BLaER1 treated with 17β-estradiol and CSF1 and Interleukin-3, amounts not matched to agents 10 nM and 100 nM (cell line): ENCODE measurements around the gene OR2A5.

Experiments used
- H3K27ac ChIP-seq, 11 experiments: shearing (Covaris generic); formaldehyde crosslinking; 2 replicates each; pipeline ENCODE4 v1.8.1; 2022
- H3K27me3 ChIP-seq, 11 experiments: shearing (Covaris generic); formaldehyde crosslinking; 2 replicates each; pipeline ENCODE4 v1.8.1; 2022
- H3K36me3 ChIP-seq, 11 experiments: shearing (Covaris generic); formaldehyde crosslinking; 2 replicates each; pipeline ENCODE4 v1.8.1; 2022
- H3K4me1 ChIP-seq, 10 experiments: shearing (Covaris generic); formaldehyde crosslinking; 2 replicates each; pipeline ENCODE4 v1.8.1; 2022
- H3K4me2 ChIP-seq, 11 experiments: shearing (Covaris generic); formaldehyde crosslinking; 2 replicates each; pipeline ENCODE4 v1.8.1; 2022
- H3K4me3 ChIP-seq, 10 experiments: shearing (Covaris generic); formaldehyde crosslinking; 2 replicates each; pipeline ENCODE4 v1.8.1; 2022
- H3K9ac ChIP-seq, 11 experiments: shearing (Covaris generic); formaldehyde crosslinking; 2 replicates each; pipeline ENCODE4 v1.8.1; 2022
- H3K9me3 ChIP-seq, 11 experiments: shearing (Covaris generic); formaldehyde crosslinking; replicated peaks in 1 of 11; 2 replicates each; pipeline ENCODE4 v1.8.1; 2022
- H4K20me1 ChIP-seq, 11 experiments: shearing (Covaris generic); formaldehyde crosslinking; 2 replicates each; pipeline ENCODE4 v1.8.1; 2022
- Cebpa-rat ChIP-seq, 11 experiments: shearing (Covaris generic); IDR thresholded peaks; 2 replicates each; pipeline ENCODE4 v1.8.1; 2022

OR2A5 gene

GRCh38 chr7:144090667-144091066, 41.9 kb downstream of the OR2A5 start:
- Histone ChIP-seq H3K27ac (no peak overlapping the region), H4K20me1 (no peaks in the 10 kb centered on the region), H3K9me3 (peaks cover 0 to 4% (median 0%) of the 10 kb centered on the region in 11 experiments; a peak in 6 of 22 replicates), H3K27me3 (no peaks in the 10 kb centered on the region), H3K4me3 (no peak overlapping the region), H3K9ac (no peak overlapping the region), H3K4me2 (no peak overlapping the region), H3K4me1 (no peaks in the 10 kb centered on the region), H3K36me3 (no peaks in the 10 kb centered on the region)
- no peak for TF ChIP-seq Cebpa-rat (IDR thresholded peaks at IDR 0.05)

GRCh38 chr7:144098776-144099175, 50.0 kb downstream of the OR2A5 start:
- no peaks in the 10 kb centered on the region for H3K36me3 ChIP-seq
- no peaks in the 10 kb centered on the region; a peak in 1 of 22 replicates for H3K9me3 ChIP-seq
- H3K4me2 ChIP-seq = no peak overlapping the region
- TF ChIP-seq Cebpa-rat (IDR thresholded peaks at IDR 0.05) = no peak
- no peak overlapping the region for H3K27ac ChIP-seq
- H4K20me1 ChIP-seq = no peaks in the 10 kb centered on the region
- H3K4me3 ChIP-seq = no peak overlapping the region
- H3K4me1 ChIP-seq = no peaks in the 10 kb centered on the region
- H3K27me3 ChIP-seq = no peaks in the 10 kb centered on the region
- no peak overlapping the region for H3K9ac ChIP-seq

- Histone ChIP-seq H3K27ac (no peak overlapping the region), H3K27me3 (no peaks in the 10 kb centered on the region), H3K36me3 (no peaks in the 10 kb centered on the region), H3K9me3 (no peaks in the 10 kb centered on the region; a peak in 1 of 22 replicates), H3K4me3 (no peak overlapping the region), H3K9ac (no peak overlapping the region), H4K20me1 (no peaks in the 10 kb centered on the region), H3K4me2 (no peak overlapping the region), H3K4me1 (peaks cover 0 to 2% (median 1%) of the 10 kb centered on the region in 10 experiments; a peak in 9 of 20 replicates)
- TF ChIP-seq Cebpa-rat (IDR thresholded peaks at IDR 0.05) = no peak
These were observed 51.9 kb downstream of the OR2A5 start for GRCh38 chr7:144100607-144101006.

GRCh38 chr7:144102041-144102440, 53.3 kb downstream of the OR2A5 start:
- Histone ChIP-seq H3K36me3 (no peaks in the 10 kb centered on the region), H3K4me1 (peaks cover 0 to 8% (median 5%) of the 10 kb centered on the region in 10 experiments; a peak in 9 of 20 replicates), H3K4me2 (no peak overlapping the region), H3K27me3 (no peaks in the 10 kb centered on the region), H3K9me3 (no peaks in the 10 kb centered on the region), H4K20me1 (no peaks in the 10 kb centered on the region), H3K9ac (no peak overlapping the region), H3K4me3 (no peak overlapping the region), H3K27ac (no peak overlapping the region)
- no peak for TF ChIP-seq Cebpa-rat (IDR thresholded peaks at IDR 0.05)

GRCh38 chr7:144105211-144105610, 56.5 kb downstream of the OR2A5 start:
- Histone ChIP-seq H3K27ac (no peak overlapping the region), H3K9ac (no peak overlapping the region), H3K4me3 (no peak overlapping the region), H4K20me1 (no peaks in the 10 kb centered on the region), H3K9me3 (no peaks in the 10 kb centered on the region), H3K27me3 (no peaks in the 10 kb centered on the region), H3K4me1 (peaks cover 0 to 8% (median 5%) of the 10 kb centered on the region in 10 experiments; a peak in 9 of 20 replicates), H3K36me3 (no peaks in the 10 kb centered on the region), H3K4me2 (peak overlapping the region in 1 of 11 experiments; percentile 1; a peak in 1 of 22 replicates)
- TF ChIP-seq Cebpa-rat (IDR thresholded peaks at IDR 0.05) = no peak
